Fibroblast of lung (primary cell): ENCODE data around the gene WWTR1. TPM values are rescaled to one million over a fixed set of nuclear protein-coding genes. Genes with fewer than 3 reads are reported as not detected.

ENCODE experiments used
- DNase-seq, 2 donors: peaks; one replicate each; pipeline versions ENCODE4 v3.0.0 to v3.0.0-alpha.2; 2010; ENCODE audit warnings: low read depth in 2 of 2
- H2AFZ ChIP-seq: 2 replicates; pipeline ENCODE4 v1.5.1; 2012; ENCODE audit warnings: low read length, control low read depth, inconsistent platforms
- H3K27ac ChIP-seq: 2 replicates; pipeline ENCODE4 v1.5.1; 2011; ENCODE audit warnings: low read length, control low read depth; ENCODE audit not compliant: insufficient read depth
- H3K27me3 ChIP-seq: 2 replicates; pipeline ENCODE4 v1.5.1; 2011; ENCODE audit warnings: mild to moderate bottlenecking, low read length; ENCODE audit not compliant: control insufficient read depth, insufficient read depth
- H3K36me3 ChIP-seq: 2 replicates; pipeline ENCODE4 v1.5.1; 2011; ENCODE audit warnings: low read length; ENCODE audit not compliant: control insufficient read depth, insufficient read depth
- H3K4me1 ChIP-seq: 2 replicates; pipeline ENCODE4 v1.5.1; 2011; ENCODE audit warnings: low read length; ENCODE audit not compliant: control insufficient read depth, insufficient read depth; ENCODE audit errors: extremely low read depth
- H3K4me2 ChIP-seq: 2 replicates; pipeline ENCODE4 v1.5.1; 2011; ENCODE audit warnings: low read length, control low read depth; ENCODE audit not compliant: insufficient read depth; ENCODE audit errors: extremely low read depth
- H3K4me3 ChIP-seq, 4 experiments: fragments of 200-600 bp in 1 of 4; sonication (generic) in 1 of 4; replicated peaks in 1 of 4; 2 replicates each; pipeline ENCODE4 v1.5.1; 2011 to 2016; ENCODE audit warnings: low read length in 4 of 4, low read depth in 3 of 4, mild to moderate bottlenecking in 3 of 4, control low read depth in 2 of 4, inconsistent platforms in 1 of 4, mixed read lengths in 1 of 4; ENCODE audit not compliant: insufficient read depth in 1 of 4; ENCODE audit errors: control extremely low read depth in 1 of 4
- H3K79me2 ChIP-seq: 2 replicates; pipeline ENCODE4 v1.5.1; 2012; ENCODE audit warnings: mild to moderate bottlenecking, low read length, inconsistent platforms; ENCODE audit not compliant: control insufficient read depth, insufficient read depth
- H3K9ac ChIP-seq: 2 replicates; pipeline ENCODE4 v1.5.1; 2011; ENCODE audit warnings: mild to moderate bottlenecking, low read length, control low read depth; ENCODE audit not compliant: insufficient read depth
- H3K9me3 ChIP-seq: 2 replicates; pipeline ENCODE4 v1.5.1; 2012; ENCODE audit warnings: low read depth, low read length; ENCODE audit not compliant: control insufficient read depth, insufficient read depth
- H4K20me1 ChIP-seq: 2 replicates; pipeline ENCODE4 v1.5.1; 2011; ENCODE audit warnings: low read length; ENCODE audit not compliant: control insufficient read depth, insufficient read depth; ENCODE audit errors: extremely low read depth
- CTCF ChIP-seq, 2 donors: IDR thresholded peaks in 1 of 2; conservative IDR thresholded peaks in 1 of 2; 1 replicate in 1 of 2; 2 replicates in 1 of 2; pipeline ENCODE4 v1.5.1; 2011 to 2012; ENCODE audit warnings: low read length in 2 of 2, control low read depth in 1 of 2, inconsistent platforms in 1 of 2, low read depth in 1 of 2, mild to moderate bottlenecking in 1 of 2
- EZH2 ChIP-seq: IDR thresholded peaks from 2 replicates; pipeline ENCODE4 v1.5.1; 2012; ENCODE audit warnings: low read length, control low read depth, mild to moderate bottlenecking; ENCODE audit errors: missing control alignments
- polyA plus RNA-seq, 2 donors: library from polyadenylated mRNA; depleted of rRNA in 1 of 2; stranded (reverse) in 1 of 2; unstranded in 1 of 2; fragments of >200 nt; gene quantifications; 2 replicates each; pipeline ENCODE4 v1.2.1, GENCODE V29; 2011 to 2012; ENCODE audit warnings: missing spikeins in 1 of 2
- total RNA-seq: library from RNA; depleted of rRNA; stranded (reverse); fragments of >200 nt; gene quantifications from 2 replicates; pipeline ENCODE4 v1.2.1, GENCODE V29; 2014

The WWTR1 gene
- total and polyA plus RNA-seq, 2 donors (not counting 1 experiment from before 2014, with no cell fraction given): 13.7 to 71.5 TPM

- H3K27me3 ChIP-seq: no peaks in the 10 kb centered on the region
- TF ChIP-seq EZH2 (no peak), CTCF (conservative IDR thresholded peaks at IDR 0.05 in 1 of 2, IDR thresholded peaks at IDR 0.05 in 1 of 2; ENCODE audit: low read depth in 1 of 2, low read length in 2 of 2) (no peak)
- peaks cover 58% of the 10 kb centered on the region for H3K79me2 ChIP-seq
- no peak for DNase-seq
- no peaks in the 10 kb centered on the region for H4K20me1 ChIP-seq
- H2AFZ ChIP-seq: no peak overlapping the region
- peaks cover 16% of the 10 kb centered on the region for H3K4me1 ChIP-seq
- no peaks in the 10 kb centered on the region for H3K36me3 ChIP-seq
- H3K27ac ChIP-seq: no peak overlapping the region
- no peak overlapping the region for H3K9ac ChIP-seq
- H3K9me3 ChIP-seq: no peaks in the 10 kb centered on the region
- no peak overlapping the region for H3K4me3 ChIP-seq
- no peak overlapping the region for H3K4me2 ChIP-seq
These were observed 70.4 kb downstream of the WWTR1 start for GRCh38 chr3:149587383-149587782.

GRCh38 chr3:149586871-149587270, 71.0 kb downstream of the WWTR1 start:
- H3K9me3 ChIP-seq: no peaks in the 10 kb centered on the region
- peaks cover 57% of the 10 kb centered on the region for H3K79me2 ChIP-seq
- H3K4me3 ChIP-seq: no peak overlapping the region
- no peaks in the 10 kb centered on the region for H3K27me3 ChIP-seq
- H3K27ac ChIP-seq: no peak overlapping the region
- TF ChIP-seq EZH2 (no peak), CTCF (conservative IDR thresholded peaks at IDR 0.05 in 1 of 2, IDR thresholded peaks at IDR 0.05 in 1 of 2; ENCODE audit: low read depth in 1 of 2, low read length in 2 of 2) (no peak)
- peak overlapping the region; percentile 18 for H3K4me2 ChIP-seq
- peak; percentile 39 to 84 for DNase-seq
- no peaks in the 10 kb centered on the region for H4K20me1 ChIP-seq
- H3K9ac ChIP-seq: no peak overlapping the region
- H3K36me3 ChIP-seq: no peaks in the 10 kb centered on the region
- peaks cover 21% of the 10 kb centered on the region for H3K4me1 ChIP-seq
- no peak overlapping the region for H2AFZ ChIP-seq

GRCh38 chr3:149585401-149585726, 72.5 kb downstream of the WWTR1 start:
- Histone ChIP-seq H3K4me2 (no peak overlapping the region), H4K20me1 (no peaks in the 10 kb centered on the region), H3K27ac (no peak overlapping the region), H3K27me3 (no peaks in the 10 kb centered on the region), H3K9me3 (no peaks in the 10 kb centered on the region), H3K4me3 (no peak overlapping the region), H3K9ac (no peak overlapping the region), H3K36me3 (no peaks in the 10 kb centered on the region), H3K4me1 (peaks cover 27% of the 10 kb centered on the region), H3K79me2 (peaks cover 53% of the 10 kb centered on the region), H2AFZ (no peak overlapping the region)
- TF ChIP-seq EZH2: no peak
- TF ChIP-seq CTCF (conservative IDR thresholded peaks at IDR 0.05 in 1 of 2, IDR thresholded peaks at IDR 0.05 in 1 of 2; ENCODE audit: low read depth in 1 of 2, low read length in 2 of 2): no peak
- DNase-seq: peak in 1 of 2 donors; percentile 79
